HepG2 (cell line): ENCODE data around the gene DENND4A.

Experiments used
- ATF3 ChIP-seq: sonication (generic); formaldehyde crosslinking; IDR thresholded peaks from 2 replicates; pipeline ENCODE4 v1.4.0; 2020; ENCODE audit warnings: missing genetic modification reagents
- BCL6 ChIP-seq: IDR thresholded peaks from 2 replicates; pipeline ENCODE4 v1.6.1; 2016; ENCODE audit warnings: missing genetic modification reagents, missing compliant biosample characterization
- CTCF ChIP-seq: sonication (generic); formaldehyde crosslinking; IDR thresholded peaks from 2 replicates; pipeline ENCODE4 v1.5.0; 2020; ENCODE audit warnings: mild to moderate bottlenecking, missing genetic modification reagents, moderate library complexity
- ELK4 ChIP-seq: sonication (generic); formaldehyde crosslinking; IDR thresholded peaks from 2 replicates; pipeline ENCODE4 v1.9.0; 2021; ENCODE audit warnings: missing genetic modification reagents, borderline replicate concordance
- FLYWCH1 ChIP-seq: sonication (generic); formaldehyde crosslinking; IDR thresholded peaks from 2 replicates; pipeline ENCODE4 v1.8.1; 2023; ENCODE audit warnings: mild to moderate bottlenecking, missing genetic modification reagents
- JUNB ChIP-seq: sonication (generic); formaldehyde crosslinking; IDR thresholded peaks from 2 replicates; pipeline ENCODE4 v1.8.0; 2022; ENCODE audit warnings: missing genetic modification reagents, mild to moderate bottlenecking, borderline replicate concordance
- KMT2B ChIP-seq: IDR thresholded peaks from 2 replicates; pipeline ENCODE4 v1.6.1; 2016; ENCODE audit warnings: missing genetic modification reagents, missing compliant biosample characterization
- POLR2A ChIP-seq, 2 experiments: IDR thresholded peaks; 2 replicates each; pipeline ENCODE4 v1.6.1; 2011; ENCODE audit warnings: low read depth in 2 of 2, low read length in 2 of 2, mild to moderate bottlenecking in 1 of 2, moderate library complexity in 1 of 2; ENCODE audit not compliant: insufficient read depth in 1 of 2
- ZEB1 ChIP-seq: IDR thresholded peaks from 2 replicates; pipeline ENCODE4 v1.6.1; 2012; ENCODE audit warnings: mild to moderate bottlenecking, low read depth, inconsistent platforms; ENCODE audit not compliant: insufficient replicate concordance
- ZNF597 ChIP-seq: sonication (generic); formaldehyde crosslinking; IDR thresholded peaks from 2 replicates; pipeline ENCODE4 v1.5.0; 2020; ENCODE audit warnings: missing genetic modification reagents
- ZNF780A ChIP-seq: sonication (generic); formaldehyde crosslinking; IDR thresholded peaks from 2 replicates; pipeline ENCODE4 v1.8.0; 2022; ENCODE audit warnings: mild to moderate bottlenecking, missing genetic modification reagents, moderate library complexity

- TF ChIP-seq POLR2A (IDR thresholded peaks at IDR 0.05; ENCODE audit: insufficient read depth in 1 of 2, low read depth in 2 of 2, low read length in 2 of 2) (no peak), ZNF780A (no peak), ZEB1 (no peak), BCL6 (CRISPR knock-in tag) (no peak), ATF3 (CRISPR knock-in tag) (no peak), FLYWCH1 (no peak), KMT2B (no peak), ZNF597 (CRISPR knock-in tag) (no peak), CTCF (CRISPR knock-in tag) (no peak), ELK4 (CRISPR knock-in tag) (no peak), JUNB (no peak)
Measured at GRCh38 chr15:65833501-65834205, 41.6 kb upstream of the DENND4A start.
